Progenitor cell of endocrine pancreas (in vitro differentiated cells): ENCODE results near the gene SHC2. TPM values are rescaled to one million over a fixed set of nuclear protein-coding genes. Genes with fewer than 3 reads are reported as not detected.
"Not testable (repeated sequence)": the region's sequence is repeated elsewhere in the genome, so short reads cannot be mapped to it uniquely, and the experiment has no call there.

Experiments
- DNase-seq: peaks from one replicate; pipeline ENCODE4 v3.0.0; 2021; ENCODE audit warnings: low spot score; ENCODE audit not compliant: unreplicated experiment
- H3K27ac Mint-ChIP-seq: 2 replicates; pipeline ENCODE4 v1.8.0; 2021; ENCODE audit warnings: mild to moderate bottlenecking, moderate library complexity, mixed read lengths
- H3K27me3 Mint-ChIP-seq: 2 replicates; pipeline ENCODE4 v1.8.0; 2021; ENCODE audit warnings: mixed read lengths
- H3K36me3 Mint-ChIP-seq: 2 replicates; pipeline ENCODE4 v1.8.0; 2022; ENCODE audit warnings: mixed read lengths; ENCODE audit not compliant: insufficient read depth
- H3K4me1 Mint-ChIP-seq: 2 replicates; pipeline ENCODE4 v1.8.0; 2021; ENCODE audit warnings: low read depth, mixed read lengths
- H3K4me3 Mint-ChIP-seq: 2 replicates; pipeline ENCODE4 v1.8.0; 2021; ENCODE audit warnings: low read depth, mild to moderate bottlenecking, moderate library complexity, mixed read lengths
- H3K9me3 Mint-ChIP-seq: 2 replicates; pipeline ENCODE4 v1.8.0; 2021; ENCODE audit warnings: low read depth, mixed read lengths
- CTCF ChIP-seq: fragments of 200-600 bp; sonication (generic); IDR thresholded peaks from one replicate; pipeline ENCODE4 v1.5.0; 2021; ENCODE audit warnings: antibody characterized with exemption, mild to moderate bottlenecking; ENCODE audit not compliant: unreplicated experiment
- total RNA-seq: library from RNA; stranded (reverse); gene quantifications from 2 replicates; pipeline ENCODE4 v1.2.1, GENCODE V29; 2021

SHC2 gene
- total RNA-seq, 1 donor from 2014 or later, result 159 TPM

GRCh38 chr19:397321-397720, 63.5 kb downstream of the SHC2 start:
- Mint-ChIP-seq H3K9me3 (peaks cover 8% of the 10 kb centered on the region), H3K4me3 (no peak overlapping the region), H3K27ac (no peak overlapping the region), H3K27me3 (peaks cover 9% of the 10 kb centered on the region), H3K4me1 (peaks cover 1% of the 10 kb centered on the region), H3K36me3 (no peaks in the 10 kb centered on the region)
- peak; percentile 3 for DNase-seq
- TF ChIP-seq CTCF, result no peak

DNA sequence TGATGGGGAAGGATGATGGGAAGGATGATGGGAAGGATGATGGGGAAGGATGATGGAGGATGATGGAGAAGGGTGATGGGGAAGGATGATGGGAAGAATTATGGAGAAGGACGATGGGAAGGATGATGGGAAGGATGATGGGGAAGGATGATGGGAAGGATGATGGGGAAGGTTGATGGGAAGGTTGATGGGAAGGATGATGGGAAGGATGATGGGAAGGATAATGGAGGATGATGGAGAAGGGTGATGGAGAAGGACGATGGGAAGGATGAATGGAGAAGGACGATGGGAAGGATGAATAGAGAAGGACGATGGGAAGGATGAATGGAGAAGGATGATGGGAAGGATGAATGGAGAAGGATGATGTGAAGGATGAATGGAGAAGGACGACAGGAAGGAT, 65.4 kb downstream of the SHC2 start:
- no peak for TF ChIP-seq CTCF
- H3K9me3 Mint-ChIP-seq, result peaks cover 8% of the 10 kb centered on the region
- H3K36me3 Mint-ChIP-seq, result no peaks in the 10 kb centered on the region
- no peak for DNase-seq
- H3K27me3 Mint-ChIP-seq, result peaks cover 15% of the 10 kb centered on the region
- peaks cover 1% of the 10 kb centered on the region for H3K4me1 Mint-ChIP-seq
- no peak overlapping the region for H3K4me3 Mint-ChIP-seq
- peak overlapping the region; percentile 12 for H3K27ac Mint-ChIP-seq

- DNase-seq, H3K4me1 Mint-ChIP-seq, H3K9me3 Mint-ChIP-seq, H3K36me3 Mint-ChIP-seq, H3K4me3 Mint-ChIP-seq, H3K27ac Mint-ChIP-seq: not testable (repeated sequence)
- H3K27me3 Mint-ChIP-seq, result peaks cover 15% of the 10 kb centered on the region
Measured at GRCh38 chr19:394857-395256, 66.0 kb downstream of the SHC2 start.

- H3K27me3 Mint-ChIP-seq, result peaks cover 17% of the 10 kb centered on the region
- not testable (repeated sequence) for DNase-seq, H3K4me1 Mint-ChIP-seq, H3K9me3 Mint-ChIP-seq, H3K4me3 Mint-ChIP-seq, H3K36me3 Mint-ChIP-seq
- peak overlapping the region; percentile 93 for H3K27ac Mint-ChIP-seq
Measured at GRCh38 chr19:393560-393959, 67.3 kb downstream of the SHC2 start.

DNA sequence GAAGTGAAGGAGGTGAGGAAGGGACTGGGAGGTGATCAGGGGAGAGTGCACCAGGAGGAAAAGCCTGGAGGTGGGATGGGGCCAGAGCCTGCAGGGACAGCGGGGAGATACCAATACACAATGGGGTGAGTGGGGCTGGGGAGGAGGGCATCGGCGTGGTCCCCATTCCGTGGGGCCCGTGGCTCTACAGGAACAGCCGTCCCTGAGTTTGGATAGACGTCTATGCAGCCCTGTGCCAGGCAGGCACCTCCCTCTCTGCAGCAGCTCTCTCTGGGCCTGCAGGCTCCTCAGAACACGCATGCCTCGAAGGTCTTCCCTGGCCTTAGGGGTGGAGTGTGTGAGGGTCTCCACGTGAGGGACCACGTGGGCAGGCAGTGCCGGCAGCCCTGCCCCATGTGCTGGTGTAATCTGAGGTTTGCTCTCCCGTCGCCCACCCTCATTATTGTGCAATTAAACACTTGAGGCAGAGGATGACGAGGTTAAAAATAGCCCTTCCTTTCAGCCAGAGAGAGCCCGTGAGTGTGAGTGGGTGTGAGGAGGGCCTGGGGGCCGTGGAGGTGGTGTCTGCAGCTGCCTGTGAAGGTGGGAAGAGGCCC, 68.4 kb downstream of the SHC2 start:
- DNase-seq, result no peak
- Mint-ChIP-seq H3K27me3 (peaks cover 13% of the 10 kb centered on the region), H3K36me3 (no peaks in the 10 kb centered on the region), H3K4me1 (peaks cover 2% of the 10 kb centered on the region), H3K27ac (no peak overlapping the region), H3K9me3 (peaks cover 8% of the 10 kb centered on the region), H3K4me3 (no peak overlapping the region)
- TF ChIP-seq CTCF, result no peak

DNA sequence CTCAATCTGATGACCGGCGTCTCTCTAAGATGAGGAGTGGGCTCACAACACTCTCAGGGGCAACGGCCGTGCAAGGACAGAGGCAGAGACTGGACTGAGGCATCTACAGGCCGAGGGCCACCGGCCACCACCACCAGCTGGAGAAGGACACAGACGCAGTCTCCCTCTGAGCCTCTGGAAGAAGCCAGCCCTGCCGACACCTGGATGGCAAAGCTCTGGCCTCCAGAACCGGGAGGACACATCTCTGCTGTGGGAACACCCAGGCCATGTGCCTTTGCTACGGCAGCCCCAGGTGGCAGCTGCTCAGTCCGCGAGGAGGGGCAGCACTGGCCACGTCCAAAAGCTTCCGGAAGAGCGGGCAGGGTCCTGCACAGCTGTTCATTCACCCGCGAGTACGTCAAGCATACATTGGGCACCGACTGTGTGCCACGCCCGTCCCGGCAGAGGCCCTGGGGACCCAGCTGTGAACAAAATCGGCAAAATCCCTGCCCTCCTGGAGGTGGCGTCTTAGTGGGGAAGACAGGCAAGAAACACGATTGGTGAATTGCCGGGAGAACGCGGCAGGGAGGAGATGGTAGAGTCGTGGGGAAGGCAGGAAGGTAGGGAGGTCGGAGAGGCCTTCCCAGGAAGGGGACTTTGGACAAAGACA, 69.0 kb downstream of the SHC2 start:
- Mint-ChIP-seq H3K36me3 (no peaks in the 10 kb centered on the region), H3K4me1 (peaks cover 3% of the 10 kb centered on the region), H3K9me3 (peaks cover 8% of the 10 kb centered on the region), H3K27me3 (peaks cover 12% of the 10 kb centered on the region), H3K27ac (no peak overlapping the region), H3K4me3 (no peak overlapping the region)
- TF ChIP-seq CTCF, result no peak
- DNase-seq, result no peak
